ENCODE results near the gene SLC25A4.

The SLC25A4 gene

DNA sequence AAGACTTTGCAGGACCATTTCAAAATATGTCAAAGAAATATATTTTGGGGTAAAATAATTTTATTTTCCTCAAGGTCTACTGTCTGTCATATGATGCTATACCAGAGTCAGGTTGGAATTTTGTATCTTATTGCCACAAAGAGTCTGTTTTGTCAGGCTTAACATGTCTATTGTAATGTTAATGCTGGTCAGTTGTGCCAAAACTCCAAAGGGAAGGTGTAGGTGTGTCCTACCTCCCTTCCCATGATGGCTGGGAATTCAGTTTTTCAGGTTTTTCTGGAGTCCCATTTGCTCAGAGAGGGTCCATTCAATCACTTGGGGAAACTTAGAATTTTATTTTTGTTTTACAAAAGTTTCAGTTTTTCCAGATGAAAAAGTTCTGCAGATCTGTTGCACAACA is 33.3 kb upstream of the SLC25A4 start:
- TF ChIP-seq CTCF (conservative IDR thresholded peaks at IDR 0.05; ENCODE audit: low read depth): no peak
- ChIA-PET POLR2A (ENCODE audit: low non-redundant PET) (no interaction called here), CTCF (no interaction called here)
- no peak for DNase-seq (ENCODE audit: low spot score)
- H3K27ac ChIP-seq: no peak overlapping the region

GRCh38 chr4:185110375-185110823 is 32.7 kb upstream of the SLC25A4 start:
- no peak for TF ChIP-seq CTCF (conservative IDR thresholded peaks at IDR 0.05; ENCODE audit: low read depth)
- no peak overlapping the region for H3K27ac ChIP-seq
- ChIA-PET POLR2A (ENCODE audit: low non-redundant PET) (no interaction called here), CTCF (interaction anchor here (0.7 kb wide), 1 partner anchor 327 kb away, joined by 3 read pairs; no protein-coding TSS in a partner anchor)
- DNase-seq (ENCODE audit: low spot score): no peak

DNA sequence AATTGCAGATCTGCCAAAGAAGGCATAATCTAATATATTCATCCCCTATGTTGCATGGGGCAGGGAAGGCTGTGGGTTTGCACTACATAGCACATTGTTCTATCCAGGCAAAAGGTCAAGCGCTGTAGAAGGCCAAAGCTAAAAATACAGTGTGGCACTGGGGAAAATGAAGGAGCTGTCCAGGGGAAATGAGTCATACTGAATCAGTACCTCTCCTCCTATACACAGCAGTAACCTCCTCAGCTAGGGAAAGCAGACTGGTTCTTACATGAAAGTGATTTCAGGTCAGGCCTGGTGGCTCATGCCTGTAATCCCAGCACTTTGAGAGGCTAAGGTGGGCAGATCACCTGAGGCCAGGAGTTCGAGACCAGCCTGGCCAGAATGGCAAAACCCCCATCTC is 31.0 kb upstream of the SLC25A4 start:
- peak; percentile 94 for DNase-seq (ENCODE audit: low spot score)
- peak overlapping the region; percentile 60 for H3K27ac ChIP-seq
- CTCF ChIA-PET: no interaction called here
- no peak for TF ChIP-seq CTCF (conservative IDR thresholded peaks at IDR 0.05; ENCODE audit: low read depth)
- POLR2A ChIA-PET (ENCODE audit: low non-redundant PET): no interaction called here

DNA sequence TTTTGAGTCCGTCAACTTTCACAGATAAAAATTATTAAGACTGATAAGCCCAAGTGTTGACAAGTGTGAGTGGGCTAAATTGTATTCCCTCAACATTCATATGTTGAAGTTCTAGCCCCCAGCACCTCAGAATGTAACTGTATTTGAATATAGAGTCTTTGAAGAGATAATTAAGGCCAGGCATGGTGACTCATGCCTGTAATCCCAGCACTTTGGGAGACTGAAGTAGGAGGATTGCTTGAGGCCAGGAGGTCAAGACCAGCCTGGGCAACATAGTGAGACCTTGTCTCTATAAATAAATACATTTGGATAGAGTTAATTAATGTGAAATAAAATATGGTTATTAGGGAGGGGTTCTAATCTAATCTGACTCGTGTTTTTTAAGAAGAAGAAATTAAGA is 29.7 kb upstream of the SLC25A4 start:
- no peak overlapping the region for H3K27ac ChIP-seq
- ChIA-PET POLR2A (ENCODE audit: low non-redundant PET) (no interaction called here), CTCF (no interaction called here)
- no peak for DNase-seq (ENCODE audit: low spot score)
- no peak for TF ChIP-seq CTCF (conservative IDR thresholded peaks at IDR 0.05; ENCODE audit: low read depth)

DNA sequence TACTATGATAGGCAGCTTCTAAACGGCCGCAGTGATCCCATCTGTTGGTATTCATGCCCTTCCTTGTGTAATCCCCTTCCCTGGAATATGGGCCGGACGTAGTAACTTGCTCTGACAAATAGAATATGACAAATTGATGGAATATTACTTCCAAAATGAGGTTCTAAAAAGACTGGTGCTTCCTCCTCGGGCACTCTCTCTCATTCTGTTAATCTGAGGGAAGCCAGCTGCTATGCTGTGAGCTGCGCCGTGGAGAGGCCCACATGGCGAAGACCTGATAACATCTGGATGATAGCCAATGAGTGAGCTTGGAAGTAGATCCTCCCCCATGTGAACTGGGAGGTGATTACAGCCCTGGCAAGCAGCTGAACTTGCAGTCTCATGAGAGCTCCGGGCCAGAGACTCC is 27.2 kb upstream of the SLC25A4 start:
- TF ChIP-seq CTCF (conservative IDR thresholded peaks at IDR 0.05; ENCODE audit: low read depth): no peak
- H3K27ac ChIP-seq: no peak overlapping the region
- DNase-seq (ENCODE audit: low spot score): no peak
- ChIA-PET CTCF (interaction anchor here (1.5 kb wide), 1 partner anchor 19 kb away, joined by 5 read pairs; no protein-coding TSS in a partner anchor), POLR2A (ENCODE audit: low non-redundant PET) (no interaction called here)

- no peak for TF ChIP-seq CTCF (conservative IDR thresholded peaks at IDR 0.05; ENCODE audit: low read depth)
- POLR2A ChIA-PET (ENCODE audit: low non-redundant PET): no interaction called here
- H3K27ac ChIP-seq: no peak overlapping the region
- CTCF ChIA-PET: interaction anchor here (0.6 kb wide), 1 partner anchor 854 kb away, joined by 4 read pairs; no protein-coding TSS in a partner anchor
- no peak for DNase-seq (ENCODE audit: low spot score)
Observed at GRCh38 chr4:185117300-185117934, 25.6 kb upstream of the SLC25A4 start.

All from RWPE1 (cell line).